Heart right ventricle (tissue), 16 donors: ENCODE data around the gene TSEN34. TPM values are rescaled to one million over a fixed set of nuclear protein-coding genes. Genes with fewer than 3 reads are reported as not detected.
"Not testable (repeated sequence)": the region's sequence is repeated elsewhere in the genome, so short reads cannot be mapped to it uniquely, and the experiment has no call there.

ENCODE experiments used
- ATAC-seq, 8 donors: fragments of 200-7000 bp; cut with Tn5 transposase; one replicate each; pipeline ENCODE4 v1.9.1; 2020; ENCODE audit warnings: mild to moderate bottlenecking in 8 of 8, moderate library complexity in 8 of 8, moderate number of reproducible peaks in 1 of 8
- DNase-seq, 2 donors: peaks; one replicate each; pipeline ENCODE4 v3.0.0-alpha.2; 2020
- H3K27ac ChIP-seq, 10 donors: fragments of 200-600 bp; sonication (generic) in 2 of 10; one replicate each; pipeline versions ENCODE4 v1.5.0 to v1.8.0; 2020 to 2022; ENCODE audit warnings: mild to moderate bottlenecking in 3 of 10
- H3K27me3 ChIP-seq, 7 donors: fragments of 200-600 bp; one replicate each; pipeline ENCODE4 v1.8.0; 2021 to 2022; ENCODE audit warnings: mild to moderate bottlenecking in 2 of 7
- H3K36me3 ChIP-seq, 9 donors: fragments of 200-600 bp; sonication (generic) in 1 of 9; one replicate each; pipeline versions ENCODE4 v1.5.0 to v1.8.0; 2020 to 2022; ENCODE audit warnings: mild to moderate bottlenecking in 2 of 9
- H3K4me1 ChIP-seq, 9 donors: fragments of 200-600 bp; sonication (generic) in 1 of 9; one replicate each; pipeline versions ENCODE4 v1.5.0 to v1.8.0; 2020 to 2022; ENCODE audit warnings: mild to moderate bottlenecking in 4 of 9
- H3K4me3 ChIP-seq, 10 donors: fragments of 200-600 bp; sonication (generic) in 2 of 10; one replicate each; pipeline versions ENCODE4 v1.5.0 to v1.8.0; 2020 to 2022; ENCODE audit warnings: mild to moderate bottlenecking in 7 of 10, moderate library complexity in 2 of 10
- H3K9me3 ChIP-seq, 11 donors: fragments of 200-600 bp in 10 of 11; sonication (generic) in 2 of 11; one replicate each; pipeline versions ENCODE4 v1.5.0 to v1.8.0; 2013 to 2022; ENCODE audit warnings: mild to moderate bottlenecking in 2 of 11, control low read depth in 1 of 11, moderate library complexity in 1 of 11
- CTCF ChIP-seq, 9 donors: fragments of 200-600 bp; sonication (generic) in 2 of 9; IDR thresholded peaks; one replicate each; pipeline versions ENCODE4 v1.5.0 to v1.8.0; 2021 to 2022; ENCODE audit warnings: antibody characterized with exemption in 9 of 9, mild to moderate bottlenecking in 5 of 9, moderate library complexity in 1 of 9
- WGBS, 2 donors: extraction: QIAGEN DNeasy Blood & Tissue Kit; methylation state at CpG; one replicate each; pipeline ENCODE4 v1.1.7; 2013; ENCODE audit warnings: inconsistent platforms in 1 of 2; 5-methylcytosine and 5-hydroxymethylcytosine counted together
- intact Hi-C, 10 donors: fragments of 100-400 bp; cut with DNase I; formaldehyde crosslinking; loops; one replicate each; pipeline versions ENCODE4 v1.11.1 to v1.14.2; 2022
- polyA plus RNA-seq, 2 donors: library from polyadenylated mRNA; stranded (reverse); fragments of 200-250 nt; gene quantifications; one replicate each; pipeline ENCODE4 v1.2.3, GENCODE V29; 2013
- total RNA-seq, 10 donors: library from RNA; stranded (reverse); fragmentation: NEBNext Ultra II Directional in 3 of 10; extraction: Animal tissue kit (Norgen Biotek cat#: 25700) in 3 of 10; gene quantifications; one replicate each; pipeline versions ENCODE4 v1.2.1 to v1.2.4, GENCODE V29; 2021 to 2023
- donor health status: Arrhythmogenic right ventricular cardiomyopathy.
- donor health status: ischemic (EF 13 %, LVEDD 7.1; RV severe dilation, severe dysfunction).
- donor health status: healthy with polysubstance abuse.
- donor health status: DM: no; HTN: yes; CAD: no.
- donor health status: DM: no; HTN: no; CAD: no.
- donor health status: ischemic (EF 25% LVEDD 6.9; RV normal size, moderate dysfunction).
- donor health status: ischemic (EF 25% LVEDD 5.7; RV mildly dilated, moderate dysfunction).
- donor health status: healthy.
- donor health status: DM: yes; HTN: yes; CAD: no.
- donor health status: Ischemic cardiomyopathy.
- donor health status: ischemic (EF 35%, LVEDD 5.7; RV mildly dilated, moderate dysfunction).
- donor health status: nonischemic (EF 11% LVEDD 7.7; RV severe dilation, severe dysfunction).
- donor health status: DM: yes; HTN: yes; CAD: no.
- donor health status: PGD.
- donor health status: ischemic (EF 29% LVEDD 5.4; RV normal size, mild dysfunction).
- donor health status: nonischemic (EF 23%, LVEDD 6.1; RV moderate dilation, normal function).

The TSEN34 gene
- total and polyA plus RNA-seq, 12 donors = 5.6 to 38.0 (median 19.3) TPM

GRCh38 chr19:54224619-54225018 is 33.5 kb downstream of the TSEN34 start:
- H3K27ac ChIP-seq, H3K36me3 ChIP-seq, ATAC-seq, H3K9me3 ChIP-seq, H3K4me3 ChIP-seq, intact Hi-C loops, DNase-seq: not testable (repeated sequence)
- H3K27me3 ChIP-seq = peaks cover 0 to 53% (median 23%) of the 10 kb centered on the region in 7 donors
- 75 to 80% methylated on average over 10 of the region's 10 CpGs for WGBS, 2 donors
- H3K4me1 ChIP-seq = peaks cover 0 to 14% (median 0%) of the 10 kb centered on the region in 9 donors

- no peak for ATAC-seq
- Histone ChIP-seq H3K9me3 (peaks cover 0 to 5% (median 0%) of the 10 kb centered on the region in 11 donors), H3K4me1 (peaks cover 0 to 5% (median 0%) of the 10 kb centered on the region in 9 donors), H3K36me3 (no peaks in the 10 kb centered on the region), H3K4me3 (no peak overlapping the region), H3K27me3 (peaks cover 3 to 59% (median 22%) of the 10 kb centered on the region in 7 donors), H3K27ac (no peak overlapping the region)
- TF ChIP-seq CTCF (IDR thresholded peaks at IDR 0.05) = no peak
- intact Hi-C loops = no loop called here
- 86 to 88% methylated on average over 8 of the region's 8 CpGs for WGBS, 2 donors
- DNase-seq = no peak
Observed at GRCh38 chr19:54229146-54229545, 38.0 kb downstream of the TSEN34 start.

GRCh38 chr19:54230031-54230430 is 38.9 kb downstream of the TSEN34 start:
- WGBS, 2 donors = 83 to 88% methylated on average over 7 of the region's 7 CpGs
- ATAC-seq (no peak), DNase-seq (no peak)
- H3K9me3 ChIP-seq = peaks cover 0 to 12% (median 0%) of the 10 kb centered on the region in 11 donors
- no peak for TF ChIP-seq CTCF (IDR thresholded peaks at IDR 0.05)
- H3K36me3 ChIP-seq = no peaks in the 10 kb centered on the region
- no peak overlapping the region for H3K4me3 ChIP-seq
- intact Hi-C loops = loop anchor here in 5 of 10 donors (2.0 to 5.0 kb wide), 4 partner anchors 58 to 63 kb away; partner anchors contain the start of gene TMC4 (in 1 of the 5)
- H3K4me1 ChIP-seq = peaks cover 0 to 5% (median 0%) of the 10 kb centered on the region in 9 donors
- H3K27me3 ChIP-seq = peaks cover 3 to 64% (median 25%) of the 10 kb centered on the region in 7 donors
- H3K27ac ChIP-seq = no peak overlapping the region

- Histone ChIP-seq H3K4me3 (no peak overlapping the region), H3K27ac (no peak overlapping the region), H3K9me3 (peaks cover 0 to 14% (median 0%) of the 10 kb centered on the region in 11 donors), H3K4me1 (peaks cover 0 to 5% (median 0%) of the 10 kb centered on the region in 9 donors), H3K27me3 (peaks cover 3 to 68% (median 27%) of the 10 kb centered on the region in 7 donors), H3K36me3 (no peaks in the 10 kb centered on the region)
- WGBS, 2 donors = 17 to 20% methylated on average over 21 of the region's 21 CpGs
- peak; percentile 87 for DNase-seq
- ATAC-seq = peak; percentile 87 to 98 (median 94)
- TF ChIP-seq CTCF (IDR thresholded peaks at IDR 0.05) = peak; percentile 83 to 99 (median 92)
- intact Hi-C loops = loop anchor here (1.0 to 5.0 kb wide), 5 partner anchors 59 to 64 kb away; partner anchors contain the start of gene TMC4 (in 1 of the 10)
Observed at GRCh38 chr19:54231077-54231931, 40.2 kb downstream of the TSEN34 start.
